Activated CD4-positive, alpha-beta T cell treated with anti-CD3 and anti-CD28 coated beads, Interleukin-2, amount 10 ng/mL, durations not matched to agents 24 days and 14 days (primary cell): ENCODE measurements around the gene PRSS21. TPM values are rescaled to one million over a fixed set of nuclear protein-coding genes. Genes with fewer than 3 reads are reported as not detected.

Experiments
- DNase-seq: peaks from one replicate; pipeline ENCODE4 v3.0.0; 2022
- H3K27ac Mint-ChIP-seq: one replicate; pipeline ENCODE4 v1.8.0; 2022; ENCODE audit warnings: mild to moderate bottlenecking, mixed read lengths
- H3K27me3 Mint-ChIP-seq: one replicate; pipeline ENCODE4 v1.8.0; 2022; ENCODE audit warnings: mixed read lengths
- H3K36me3 Mint-ChIP-seq: one replicate; pipeline ENCODE4 v1.8.0; 2022; ENCODE audit warnings: low read depth, mild to moderate bottlenecking, mixed read lengths
- H3K4me1 Mint-ChIP-seq: one replicate; pipeline ENCODE4 v1.8.0; 2021; ENCODE audit warnings: mixed read lengths
- H3K4me3 Mint-ChIP-seq: one replicate; pipeline ENCODE4 v1.8.0; 2022; ENCODE audit warnings: mild to moderate bottlenecking, moderate library complexity, mixed read lengths
- H3K9me3 Mint-ChIP-seq: one replicate; pipeline ENCODE4 v1.8.0; 2021; ENCODE audit warnings: mixed read lengths
- intact Hi-C: fragments of 100-400 bp; cut with micrococcal nuclease; formaldehyde crosslinking; loops from one replicate; pipeline ENCODE4 v1.15.1; 2023
- total RNA-seq: library from RNA; stranded (reverse); gene quantifications from 2 replicates; pipeline ENCODE4 v1.2.3, GENCODE V29; 2022

The PRSS21 gene
- total RNA-seq, 1 donor from 2014 or later, result 10.2 TPM

- H3K4me1 Mint-ChIP-seq, result peaks cover 3% of the 10 kb centered on the region
- peak overlapping the region; percentile 65 for H3K4me3 Mint-ChIP-seq
- peaks cover 2% of the 10 kb centered on the region for H3K27me3 Mint-ChIP-seq
- no peaks in the 10 kb centered on the region for H3K36me3 Mint-ChIP-seq
- H3K27ac Mint-ChIP-seq, result peak overlapping the region; percentile 81
- H3K9me3 Mint-ChIP-seq, result no peaks in the 10 kb centered on the region
- intact Hi-C loops, result no loop called here
- DNase-seq, result no peak
Observed at GRCh38 chr16:2830355-2830695, 13.3 kb downstream of the PRSS21 start.

- H3K4me1 Mint-ChIP-seq, result peaks cover 3% of the 10 kb centered on the region
- DNase-seq, result no peak
- intact Hi-C loops, result no loop called here
- H3K4me3 Mint-ChIP-seq, result no peak overlapping the region
- H3K27me3 Mint-ChIP-seq, result peaks cover 2% of the 10 kb centered on the region
- H3K36me3 Mint-ChIP-seq, result no peaks in the 10 kb centered on the region
- H3K9me3 Mint-ChIP-seq, result no peaks in the 10 kb centered on the region
- no peak overlapping the region for H3K27ac Mint-ChIP-seq
Observed at GRCh38 chr16:2831203-2831602, 14.2 kb downstream of the PRSS21 start.

DNA sequence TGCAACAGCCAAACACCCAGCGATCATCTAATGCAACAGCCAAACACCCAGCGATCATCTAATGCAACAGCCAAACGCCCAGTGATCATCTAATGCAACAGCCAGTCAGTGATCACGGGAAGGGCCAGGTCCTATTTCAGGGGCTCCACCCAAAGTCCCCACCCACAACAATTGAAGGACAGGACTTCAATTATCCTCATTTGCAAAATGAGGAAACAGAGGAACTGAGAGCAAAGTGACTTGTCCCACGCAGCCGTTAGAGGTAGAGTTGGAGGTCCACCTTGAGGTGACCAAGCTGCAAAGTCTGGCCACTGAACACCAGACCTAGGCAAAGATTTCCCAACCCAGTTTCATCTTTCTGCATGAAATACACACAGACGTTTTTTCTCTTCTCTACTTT, 16.7 kb downstream of the PRSS21 start:
- Mint-ChIP-seq H3K27ac (no peak overlapping the region), H3K4me3 (no peak overlapping the region), H3K4me1 (peaks cover 5% of the 10 kb centered on the region), H3K9me3 (no peaks in the 10 kb centered on the region), H3K27me3 (peaks cover 4% of the 10 kb centered on the region), H3K36me3 (no peaks in the 10 kb centered on the region)
- DNase-seq, result no peak
- intact Hi-C loops, result no loop called here

GRCh38 chr16:2834968-2835367, 17.9 kb downstream of the PRSS21 start:
- H3K9me3 Mint-ChIP-seq, result no peaks in the 10 kb centered on the region

DNA sequence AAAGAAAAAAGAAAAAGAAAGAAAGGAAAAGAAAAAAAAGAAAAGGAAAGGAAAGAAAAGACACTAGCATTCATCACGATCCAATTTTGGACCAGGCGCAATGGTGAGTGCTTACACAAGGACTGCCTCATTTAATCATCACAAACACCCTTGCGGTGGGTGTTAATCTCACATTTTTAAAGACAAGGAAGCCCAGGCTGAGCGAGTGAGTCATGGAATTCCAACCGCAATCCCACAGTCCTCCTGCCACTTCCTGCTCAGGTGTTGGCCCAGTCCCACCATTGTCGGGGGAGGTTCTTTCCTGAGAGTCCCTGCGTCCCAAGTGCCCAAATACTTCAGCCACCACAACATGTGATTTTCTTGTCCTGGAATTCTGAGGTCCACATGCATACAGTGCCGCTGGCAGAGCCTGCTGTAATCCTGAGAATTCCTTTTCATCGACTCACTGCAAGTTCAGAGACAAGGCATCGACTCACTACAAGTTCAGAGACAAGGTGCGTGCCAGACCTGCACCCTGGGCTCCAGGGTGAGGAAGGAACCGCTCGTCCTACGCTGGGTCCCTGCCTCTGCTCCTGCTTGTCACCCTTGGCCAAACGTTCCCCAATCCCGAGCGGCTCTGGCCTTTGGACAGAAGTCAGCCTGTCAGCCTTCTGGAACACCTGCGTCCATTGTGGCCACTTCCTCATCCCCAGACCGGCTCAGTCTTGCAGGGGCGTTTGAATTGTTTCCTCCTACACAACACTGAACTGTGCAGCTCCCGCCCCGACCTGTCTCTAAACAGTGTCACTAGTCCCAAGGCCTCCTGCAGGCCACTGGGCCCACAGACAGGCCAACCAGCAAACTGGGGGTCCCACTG, 18.8 kb downstream of the PRSS21 start:
- Mint-ChIP-seq H3K9me3 (no peaks in the 10 kb centered on the region), H3K27me3 (peaks cover 4% of the 10 kb centered on the region), H3K27ac (no peak overlapping the region), H3K36me3 (no peaks in the 10 kb centered on the region), H3K4me1 (peaks cover 6% of the 10 kb centered on the region), H3K4me3 (no peak overlapping the region)
- intact Hi-C loops, result no loop called here
- DNase-seq, result no peak

More at GRCh38 chr16:2834968-2835367, 17.9 kb downstream of the PRSS21 start:
- intact Hi-C loops, result no loop called here
- H3K27me3 Mint-ChIP-seq, result peaks cover 4% of the 10 kb centered on the region
- peaks cover 6% of the 10 kb centered on the region for H3K4me1 Mint-ChIP-seq
- no peaks in the 10 kb centered on the region for H3K36me3 Mint-ChIP-seq
- no peak for DNase-seq
- H3K27ac Mint-ChIP-seq, result no peak overlapping the region
- no peak overlapping the region for H3K4me3 Mint-ChIP-seq

GRCh38 chr16:2836646-2837508, 19.8 kb downstream of the PRSS21 start:
- no peak overlapping the region for H3K4me3 Mint-ChIP-seq
- intact Hi-C loops, result no loop called here
- H3K27me3 Mint-ChIP-seq, result peaks cover 4% of the 10 kb centered on the region
- no peaks in the 10 kb centered on the region for H3K36me3 Mint-ChIP-seq
- no peaks in the 10 kb centered on the region for H3K9me3 Mint-ChIP-seq
- DNase-seq, result no peak
- H3K27ac Mint-ChIP-seq, result no peak overlapping the region
- H3K4me1 Mint-ChIP-seq, result peaks cover 9% of the 10 kb centered on the region

GRCh38 chr16:2838928-2839327, 21.9 kb downstream of the PRSS21 start:
- Mint-ChIP-seq H3K36me3 (no peaks in the 10 kb centered on the region), H3K9me3 (peaks cover 3% of the 10 kb centered on the region), H3K27ac (peak overlapping the region; percentile 58), H3K4me3 (no peak overlapping the region), H3K27me3 (peaks cover 2% of the 10 kb centered on the region), H3K4me1 (peaks cover 17% of the 10 kb centered on the region)
- intact Hi-C loops, result loop anchor here (1.0 kb wide), 1 partner anchor 29 kb away; no protein-coding TSS in a partner anchor
- peak; percentile 84 for DNase-seq

- Mint-ChIP-seq H3K27me3 (peaks cover 2% of the 10 kb centered on the region), H3K4me1 (peaks cover 17% of the 10 kb centered on the region), H3K4me3 (no peak overlapping the region), H3K9me3 (peaks cover 3% of the 10 kb centered on the region), H3K36me3 (no peaks in the 10 kb centered on the region), H3K27ac (no peak overlapping the region)
- intact Hi-C loops, result loop anchor here (1.0 kb wide), 1 partner anchor 28 kb away; no protein-coding TSS in a partner anchor
- DNase-seq, result no peak
Observed at GRCh38 chr16:2839650-2840450, 22.8 kb downstream of the PRSS21 start.

GRCh38 chr16:2840914-2841313, 23.9 kb downstream of the PRSS21 start:
- no peak overlapping the region for H3K4me3 Mint-ChIP-seq
- peaks cover 17% of the 10 kb centered on the region for H3K4me1 Mint-ChIP-seq
- intact Hi-C loops, result no loop called here
- DNase-seq, result no peak
- peaks cover 3% of the 10 kb centered on the region for H3K9me3 Mint-ChIP-seq
- H3K27ac Mint-ChIP-seq, result no peak overlapping the region
- no peaks in the 10 kb centered on the region for H3K36me3 Mint-ChIP-seq
- H3K27me3 Mint-ChIP-seq, result peaks cover 2% of the 10 kb centered on the region

DNA sequence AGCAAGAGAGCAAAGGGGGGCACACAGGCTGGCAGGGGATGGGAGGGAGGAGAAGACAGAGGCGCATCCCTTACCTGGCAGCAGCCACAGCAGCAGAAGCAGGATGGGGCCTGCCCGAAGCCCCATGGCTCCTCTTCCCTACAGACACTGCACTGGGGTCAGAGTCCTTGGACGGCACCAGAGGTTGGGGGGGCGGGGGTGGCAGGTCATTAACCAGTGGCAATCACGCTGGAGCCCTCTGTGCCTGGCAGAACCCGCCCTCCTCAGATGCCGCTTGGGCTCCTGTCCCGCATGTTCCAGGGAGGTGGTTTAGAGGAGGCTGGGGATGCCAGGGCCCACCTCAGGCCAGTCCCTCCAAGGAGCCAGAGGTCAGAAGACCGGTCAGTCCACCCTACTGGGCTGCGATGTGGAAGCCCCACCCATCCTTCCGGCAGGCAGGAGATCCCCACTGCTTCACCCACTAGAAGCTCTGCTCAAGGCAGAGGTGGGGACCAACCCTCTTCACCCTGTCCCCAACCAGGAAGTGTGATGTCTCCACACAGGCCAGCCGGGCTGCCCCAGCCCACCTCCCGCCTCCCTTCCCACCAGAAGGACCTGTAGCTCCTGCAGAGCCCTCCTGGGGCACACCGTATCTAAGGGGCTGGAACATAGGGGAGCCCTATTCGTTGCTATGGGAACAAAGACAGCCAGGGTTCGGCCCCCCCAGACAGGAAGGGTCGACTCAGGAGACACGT, 24.7 kb downstream of the PRSS21 start:
- no peak for DNase-seq
- Mint-ChIP-seq H3K4me1 (peaks cover 20% of the 10 kb centered on the region), H3K4me3 (peak overlapping the region; percentile 72), H3K27me3 (peaks cover 2% of the 10 kb centered on the region), H3K36me3 (no peaks in the 10 kb centered on the region), H3K9me3 (peaks cover 3% of the 10 kb centered on the region), H3K27ac (peak overlapping the region; percentile 85)
- intact Hi-C loops, result no loop called here

DNA sequence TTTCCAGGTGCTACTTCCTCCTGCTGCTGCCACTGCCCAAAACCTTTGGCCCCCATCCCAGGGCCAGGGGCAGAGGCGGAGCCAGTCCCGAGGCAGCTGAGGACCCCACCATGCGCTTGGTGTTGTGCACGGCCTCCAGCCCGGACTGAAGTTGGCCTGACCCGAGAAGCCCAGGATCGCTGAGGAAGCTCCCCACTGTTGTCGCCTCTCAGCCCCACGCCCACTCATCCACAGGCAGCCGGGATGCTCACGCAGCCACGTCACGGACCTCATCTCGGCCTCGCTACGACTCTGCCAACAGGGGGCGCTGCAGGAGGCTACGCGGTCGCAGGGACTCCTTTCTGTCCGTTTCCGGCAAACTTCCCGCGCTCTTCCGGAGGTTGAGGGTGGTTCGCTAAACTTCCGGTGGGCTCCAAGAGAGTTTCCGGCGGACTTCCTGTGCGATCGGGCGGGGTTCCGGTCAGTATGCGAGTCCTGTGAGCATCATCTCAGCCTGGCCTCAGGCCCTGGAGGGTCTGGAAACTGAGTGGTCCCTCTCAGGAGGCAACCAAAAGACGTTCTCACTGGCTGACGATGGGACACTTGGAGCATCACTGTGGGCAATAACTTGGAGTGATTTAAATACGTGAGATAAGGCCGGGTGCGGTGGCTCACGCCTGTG, 25.4 kb downstream of the PRSS21 start:
- H3K4me3 Mint-ChIP-seq, result peak overlapping the region; percentile 72
- no peaks in the 10 kb centered on the region for H3K36me3 Mint-ChIP-seq
- peak; percentile 89 for DNase-seq
- peaks cover 3% of the 10 kb centered on the region for H3K9me3 Mint-ChIP-seq
- no peaks in the 10 kb centered on the region for H3K27me3 Mint-ChIP-seq
- intact Hi-C loops, result no loop called here
- H3K27ac Mint-ChIP-seq, result peak overlapping the region; percentile 85
- H3K4me1 Mint-ChIP-seq, result peaks cover 24% of the 10 kb centered on the region

- Mint-ChIP-seq H3K36me3 (no peaks in the 10 kb centered on the region), H3K4me1 (peaks cover 21% of the 10 kb centered on the region), H3K4me3 (no peak overlapping the region), H3K9me3 (peaks cover 3% of the 10 kb centered on the region), H3K27ac (peak overlapping the region; percentile 77), H3K27me3 (no peaks in the 10 kb centered on the region)
- no peak for DNase-seq
- intact Hi-C loops, result no loop called here
Observed at GRCh38 chr16:2843526-2843925, 26.5 kb downstream of the PRSS21 start.
